Uterus (tissue), 2 donors: ENCODE data around the gene FCRL6.

ENCODE experiments used
- POLR2A ChIP-seq, 2 donors: fragments of 450-650 bp; IDR thresholded peaks; one replicate each; pipeline ENCODE4 v1.6.1; 2016; ENCODE audit warnings: antibody characterized with exemption in 2 of 2, mild to moderate bottlenecking in 1 of 2, moderate library complexity in 1 of 2
- TF ChIP-seq, protein P1 (sequence below), 4 experiments: fragments of 200-600 bp in 2 of 4; fragments of 450-650 bp in 2 of 4; sonication (generic) in 2 of 4; IDR thresholded peaks; one replicate each; pipeline ENCODE4 v1.5.1; 2016 to 2019; ENCODE audit warnings: antibody characterized with exemption in 4 of 4, mild to moderate bottlenecking in 2 of 4, moderate library complexity in 1 of 4

- TF ChIP-seq POLR2A (IDR thresholded peaks at IDR 0.05): no peak
- TF ChIP-seq, protein P1, sequence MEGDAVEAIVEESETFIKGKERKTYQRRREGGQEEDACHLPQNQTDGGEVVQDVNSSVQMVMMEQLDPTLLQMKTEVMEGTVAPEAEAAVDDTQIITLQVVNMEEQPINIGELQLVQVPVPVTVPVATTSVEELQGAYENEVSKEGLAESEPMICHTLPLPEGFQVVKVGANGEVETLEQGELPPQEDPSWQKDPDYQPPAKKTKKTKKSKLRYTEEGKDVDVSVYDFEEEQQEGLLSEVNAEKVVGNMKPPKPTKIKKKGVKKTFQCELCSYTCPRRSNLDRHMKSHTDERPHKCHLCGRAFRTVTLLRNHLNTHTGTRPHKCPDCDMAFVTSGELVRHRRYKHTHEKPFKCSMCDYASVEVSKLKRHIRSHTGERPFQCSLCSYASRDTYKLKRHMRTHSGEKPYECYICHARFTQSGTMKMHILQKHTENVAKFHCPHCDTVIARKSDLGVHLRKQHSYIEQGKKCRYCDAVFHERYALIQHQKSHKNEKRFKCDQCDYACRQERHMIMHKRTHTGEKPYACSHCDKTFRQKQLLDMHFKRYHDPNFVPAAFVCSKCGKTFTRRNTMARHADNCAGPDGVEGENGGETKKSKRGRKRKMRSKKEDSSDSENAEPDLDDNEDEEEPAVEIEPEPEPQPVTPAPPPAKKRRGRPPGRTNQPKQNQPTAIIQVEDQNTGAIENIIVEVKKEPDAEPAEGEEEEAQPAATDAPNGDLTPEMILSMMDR (IDR thresholded peaks at IDR 0.05): no peak
Measured at GRCh38 chr1:159839116-159839849, 37.1 kb downstream of the FCRL6 start.
